B cell (primary cell): ENCODE measurements around the gene DIAPH1. TPM values are rescaled to one million over a fixed set of nuclear protein-coding genes. Genes with fewer than 3 reads are reported as not detected.

Source experiments
- ATAC-seq: fragments of 200-7000 bp; cut with Tn5 transposase; one replicate; pipeline ENCODE4 v1.10.0; 2021; ENCODE audit warnings: low read depth, mild to moderate bottlenecking, moderate number of reproducible peaks, moderate library complexity
- CTCF ChIA-PET: fragments of 350-600 bp; sonication (Branson Sonifier 250); formaldehyde crosslinking; loops from one replicate; lab custom pipeline; 2021; ENCODE audit warnings: antibody characterized with exemption, inconsistent platforms; lab: Charles Lee
- POLR2A ChIA-PET: fragments of 350-600 bp; sonication (Branson Sonifier 250); formaldehyde crosslinking; loops from one replicate; lab custom pipeline; 2021; ENCODE audit warnings: antibody characterized with exemption; lab: Charles Lee
- DNase-seq: peaks from one replicate; pipeline ENCODE4 v3.0.0; 2013
- H2AFZ ChIP-seq: 2 replicates; pipeline ENCODE4 v1.6.1; 2012; ENCODE audit warnings: mild to moderate bottlenecking, low read depth, low read length; ENCODE audit not compliant: insufficient read depth, poor library complexity, severe bottlenecking
- H3K27ac ChIP-seq, 2 donors: 1 replicate in 1 of 2; 2 replicates in 1 of 2; pipeline ENCODE4 v1.5.1; 2012 to 2013; ENCODE audit warnings: low read length in 2 of 2, mild to moderate bottlenecking in 2 of 2, moderate library complexity in 1 of 2
- H3K27me3 ChIP-seq, 4 experiments: fragments of 200-600 bp in 1 of 4; sonication (generic) in 1 of 4; replicated peaks in 1 of 4; 1 replicate in 2 of 4; 2 replicates in 2 of 4; pipeline versions ENCODE4 v1.6.1 to v1.7.0; 2013 to 2016; ENCODE audit warnings: low read length in 3 of 4, mild to moderate bottlenecking in 2 of 4, mixed read lengths in 1 of 4, moderate library complexity in 1 of 4; ENCODE audit not compliant: insufficient read depth in 4 of 4, control insufficient read depth in 3 of 4; ENCODE audit errors: control extremely low read depth in 1 of 4
- H3K36me3 ChIP-seq, 2 experiments: replicated peaks in 1 of 2; 1 replicate in 1 of 2; 2 replicates in 1 of 2; pipeline versions ENCODE4 v1.6.1 to v1.7.1; 2013; ENCODE audit warnings: low read length in 1 of 2; ENCODE audit not compliant: insufficient read depth in 2 of 2, control insufficient read depth in 1 of 2; ENCODE audit errors: control extremely low read depth in 1 of 2, extremely low read depth in 1 of 2
- H3K4me1 ChIP-seq, 2 donors: fragments of 200-600 bp in 1 of 2; sonication (generic) in 1 of 2; 1 replicate in 1 of 2; 2 replicates in 1 of 2; pipeline versions ENCODE4 v1.5.1 to v1.6.1; 2013 to 2017; ENCODE audit warnings: low read length in 2 of 2; ENCODE audit not compliant: control insufficient read depth in 2 of 2, insufficient read depth in 2 of 2
- H3K4me2 ChIP-seq: replicated peaks from 2 replicates; pipeline ENCODE3; 2012; ENCODE audit warnings: mild to moderate bottlenecking, low read depth, low read length; ENCODE audit not compliant: poor library complexity, severe bottlenecking
- H3K4me3 ChIP-seq, 5 experiments: fragments of 200-600 bp in 1 of 5; sonication (generic) in 1 of 5; 1 replicate in 3 of 5; 2 replicates in 2 of 5; pipeline versions ENCODE4 v1.5.1 to v1.7.0; 2011 to 2016; ENCODE audit warnings: low read length in 4 of 5, mild to moderate bottlenecking in 4 of 5, low read depth in 2 of 5, control low read depth in 1 of 5, moderate library complexity in 1 of 5; ENCODE audit not compliant: insufficient read depth in 1 of 5; ENCODE audit errors: control extremely low read depth in 1 of 5, extremely low read depth in 1 of 5
- H3K79me2 ChIP-seq: fragments of 200-600 bp; sonication (generic); one replicate; pipeline ENCODE4 v1.6.0; 2016; ENCODE audit warnings: low read length; ENCODE audit not compliant: control insufficient read depth, insufficient read depth
- H3K9ac ChIP-seq: fragments of 200-600 bp; sonication (generic); 2 replicates; pipeline ENCODE4 v1.6.1; 2017; ENCODE audit warnings: mild to moderate bottlenecking, low read length, moderate library complexity
- H3K9me3 ChIP-seq, 3 donors: one replicate each; pipeline versions ENCODE4 v1.6.1 to v1.7.1; 2013; ENCODE audit warnings: low read length in 2 of 3; ENCODE audit not compliant: control insufficient read depth in 2 of 3, insufficient read depth in 1 of 3; ENCODE audit errors: control extremely low read depth in 1 of 3
- H4K20me1 ChIP-seq: 2 replicates; pipeline ENCODE4 v1.6.0; 2012; ENCODE audit warnings: mild to moderate bottlenecking, low read length; ENCODE audit not compliant: insufficient read depth, control insufficient read depth, poor library complexity, severe bottlenecking
- H3K27ac Mint-ChIP-seq: one replicate; pipeline ENCODE4 v1.8.0; 2021; ENCODE audit warnings: mixed read lengths
- H3K27me3 Mint-ChIP-seq: one replicate; pipeline ENCODE4 v1.8.0; 2021; ENCODE audit warnings: mixed read lengths
- H3K4me1 Mint-ChIP-seq: one replicate; pipeline ENCODE4 v1.8.0; 2021; ENCODE audit warnings: mixed read lengths
- H3K4me3 Mint-ChIP-seq: one replicate; pipeline ENCODE4 v1.8.0; 2021; ENCODE audit warnings: mixed read lengths
- H3K9me3 Mint-ChIP-seq: one replicate; pipeline ENCODE4 v1.8.0; 2022; ENCODE audit warnings: mixed read lengths; ENCODE audit not compliant: insufficient read depth
- EZH2 ChIP-seq: IDR thresholded peaks from 2 replicates; pipeline ENCODE4 v1.6.1; 2012; ENCODE audit warnings: borderline replicate concordance, low read depth, mild to moderate bottlenecking, moderate library complexity, low read length; ENCODE audit not compliant: insufficient read depth, poor library complexity, severe bottlenecking
- WGBS: methylation state at CpG from one replicate; pipeline ENCODE4 v1.1.5; 2013; ENCODE audit warnings: missing lambda C conversion rate; ENCODE audit not compliant: insufficient coverage; 5-methylcytosine and 5-hydroxymethylcytosine counted together
- intact Hi-C: fragments of 100-400 bp; cut with micrococcal nuclease; formaldehyde crosslinking; loops from one replicate; pipeline ENCODE4 v1.10.0; 2022
- polyA plus RNA-seq: library from polyadenylated mRNA; depleted of rRNA; stranded (reverse); fragments of >200 nt; gene quantifications from 2 replicates; pipeline ENCODE4 v1.2.3, GENCODE V29; 2012
- total RNA-seq, 2 donors: library from RNA; stranded (reverse); fragments of 120-200 nt in 1 of 2; gene quantifications; 1 replicate in 1 of 2; 2 replicates in 1 of 2; pipeline versions ENCODE4 v1.2.3 to v1.2.4, GENCODE V29; 2013 to 2022
- TF ChIP-seq, protein P1 (sequence below): fragments of 200-600 bp; IDR thresholded peaks from one replicate; pipeline ENCODE4 v1.8.0; 2022; ENCODE audit warnings: antibody characterized with exemption, mild to moderate bottlenecking

Gene DIAPH1
- total and polyA plus RNA-seq, 2 donors (not counting 1 experiment from before 2014, with no cell fraction given): 59.7 to 113 TPM

DNA sequence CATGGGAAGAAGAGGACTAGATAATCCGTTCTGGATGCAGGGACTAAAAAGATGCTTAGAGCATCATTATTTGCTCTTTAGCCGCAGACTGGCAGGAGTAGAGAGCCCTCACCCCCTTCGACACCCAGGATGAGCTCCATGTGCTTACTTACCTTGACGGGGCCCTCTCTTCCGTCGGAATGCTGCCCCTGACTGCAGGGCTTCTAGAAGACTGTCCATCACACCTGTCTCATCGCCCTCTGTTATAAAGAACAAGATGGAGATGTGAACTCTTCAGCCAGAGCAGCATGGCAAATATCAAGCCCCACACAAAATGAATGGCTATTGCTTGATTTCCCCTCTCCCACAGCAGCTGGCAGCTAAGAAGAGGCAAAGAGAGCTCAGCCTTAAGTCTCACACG is 94.8 kb downstream of the DIAPH1 start:
- no peak overlapping the region for H3K27ac Mint-ChIP-seq
- H3K27ac ChIP-seq: no peak overlapping the region
- no peak overlapping the region for H3K9ac ChIP-seq
- DNase-seq (no peak), ATAC-seq (no peak)
- TF ChIP-seq, protein P1, sequence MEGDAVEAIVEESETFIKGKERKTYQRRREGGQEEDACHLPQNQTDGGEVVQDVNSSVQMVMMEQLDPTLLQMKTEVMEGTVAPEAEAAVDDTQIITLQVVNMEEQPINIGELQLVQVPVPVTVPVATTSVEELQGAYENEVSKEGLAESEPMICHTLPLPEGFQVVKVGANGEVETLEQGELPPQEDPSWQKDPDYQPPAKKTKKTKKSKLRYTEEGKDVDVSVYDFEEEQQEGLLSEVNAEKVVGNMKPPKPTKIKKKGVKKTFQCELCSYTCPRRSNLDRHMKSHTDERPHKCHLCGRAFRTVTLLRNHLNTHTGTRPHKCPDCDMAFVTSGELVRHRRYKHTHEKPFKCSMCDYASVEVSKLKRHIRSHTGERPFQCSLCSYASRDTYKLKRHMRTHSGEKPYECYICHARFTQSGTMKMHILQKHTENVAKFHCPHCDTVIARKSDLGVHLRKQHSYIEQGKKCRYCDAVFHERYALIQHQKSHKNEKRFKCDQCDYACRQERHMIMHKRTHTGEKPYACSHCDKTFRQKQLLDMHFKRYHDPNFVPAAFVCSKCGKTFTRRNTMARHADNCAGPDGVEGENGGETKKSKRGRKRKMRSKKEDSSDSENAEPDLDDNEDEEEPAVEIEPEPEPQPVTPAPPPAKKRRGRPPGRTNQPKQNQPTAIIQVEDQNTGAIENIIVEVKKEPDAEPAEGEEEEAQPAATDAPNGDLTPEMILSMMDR: no peak
- no peak for TF ChIP-seq EZH2
- no peaks in the 10 kb centered on the region for H3K9me3 ChIP-seq
- H4K20me1 ChIP-seq: peaks cover 7% of the 10 kb centered on the region
- H3K27me3 Mint-ChIP-seq: no peaks in the 10 kb centered on the region
- intact Hi-C loops: loop anchor here (1.0 to 2.0 kb wide), 5 partner anchors 13 to 198 kb away; partner anchors contain the start of genes PCDHGA12 and PCDHGC3
- H3K4me3 ChIP-seq: no peak overlapping the region
- no peak overlapping the region for H3K4me2 ChIP-seq
- no peaks in the 10 kb centered on the region for H3K9me3 Mint-ChIP-seq
- peaks cover 9% of the 10 kb centered on the region in 2 donors for H3K4me1 ChIP-seq
- no peak overlapping the region for H2AFZ ChIP-seq
- H3K4me3 Mint-ChIP-seq: no peak overlapping the region
- peaks cover 8 to 88% of the 10 kb centered on the region in 2 experiments for H3K36me3 ChIP-seq
- H3K27me3 ChIP-seq: no peaks in the 10 kb centered on the region
- POLR2A ChIA-PET: interaction anchor here (1.2 kb wide), 1 partner anchor 44 kb away, joined by 4 read pairs; no protein-coding TSS in a partner anchor
- CTCF ChIA-PET: interaction anchor here (0.6 to 11.5 kb wide), 30 partner anchors 10 to 1140 kb away, joined by 3 to 176 read pairs (median 6); partner anchors contain the start of genes PCDHB12, PCDHGA10, PCDHGA11 and PCDHGA12
- no peaks in the 10 kb centered on the region for H3K79me2 ChIP-seq
- 96% methylated on average over 6 of the region's 8 CpGs for WGBS
- peaks cover 18% of the 10 kb centered on the region for H3K4me1 Mint-ChIP-seq

DNA sequence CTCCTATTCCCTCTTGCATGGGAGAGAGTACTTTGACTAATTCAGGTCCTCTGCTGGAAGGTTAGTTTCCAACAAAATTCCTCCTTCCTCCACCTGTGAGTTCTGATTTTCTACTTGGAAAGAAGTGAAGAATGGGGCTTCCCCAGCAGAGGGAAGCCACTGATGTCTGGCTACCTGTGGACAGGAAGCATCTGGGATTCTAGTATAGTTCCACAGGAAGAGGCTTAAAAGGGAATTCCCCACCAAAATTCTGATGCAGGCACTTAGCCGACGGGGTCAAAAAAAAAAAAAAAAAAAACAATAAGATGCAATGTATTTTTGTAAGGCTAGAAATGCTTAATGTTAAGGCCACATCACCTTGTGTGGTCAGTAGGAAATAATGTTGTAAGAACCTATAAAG is 96.5 kb downstream of the DIAPH1 start:
- Mint-ChIP-seq H3K4me3 (no peak overlapping the region), H3K4me1 (peaks cover 18% of the 10 kb centered on the region), H3K27ac (no peak overlapping the region), H3K27me3 (no peaks in the 10 kb centered on the region), H3K9me3 (no peaks in the 10 kb centered on the region)
- CTCF ChIA-PET: interaction anchor here (1.2 to 11.5 kb wide), 11 partner anchors 11 to 203 kb away, joined by 3 to 176 read pairs (median 24); partner anchors contain the start of genes PCDHGA1, PCDHGA10, PCDHGA11 and PCDHGA12
- no peak overlapping the region for H3K4me2 ChIP-seq
- no peak overlapping the region for H3K4me3 ChIP-seq
- no peaks in the 10 kb centered on the region for H3K79me2 ChIP-seq
- no peak overlapping the region for H2AFZ ChIP-seq
- intact Hi-C loops: no loop called here
- no peak overlapping the region for H3K9ac ChIP-seq
- H3K27me3 ChIP-seq: no peaks in the 10 kb centered on the region
- no CpG with 5 or more reads among the region's 2 CpGs for WGBS
- no peak overlapping the region for H3K27ac ChIP-seq
- ATAC-seq (no peak), DNase-seq (peak; percentile 18)
- H3K4me1 ChIP-seq: peaks cover 9% of the 10 kb centered on the region in 2 donors
- peaks cover 8 to 87% of the 10 kb centered on the region in 2 experiments for H3K36me3 ChIP-seq
- no peak for TF ChIP-seq EZH2
- TF ChIP-seq, protein P1: no peak
- POLR2A ChIA-PET: no interaction called here
- H4K20me1 ChIP-seq: peaks cover 10% of the 10 kb centered on the region
- no peaks in the 10 kb centered on the region for H3K9me3 ChIP-seq
